ENCODE measurements around the gene DDX3X.
"Not testable (repeated sequence)": the region's sequence is repeated elsewhere in the genome, so short reads cannot be mapped to it uniquely, and the experiment has no call there.

DDX3X gene

DNA sequence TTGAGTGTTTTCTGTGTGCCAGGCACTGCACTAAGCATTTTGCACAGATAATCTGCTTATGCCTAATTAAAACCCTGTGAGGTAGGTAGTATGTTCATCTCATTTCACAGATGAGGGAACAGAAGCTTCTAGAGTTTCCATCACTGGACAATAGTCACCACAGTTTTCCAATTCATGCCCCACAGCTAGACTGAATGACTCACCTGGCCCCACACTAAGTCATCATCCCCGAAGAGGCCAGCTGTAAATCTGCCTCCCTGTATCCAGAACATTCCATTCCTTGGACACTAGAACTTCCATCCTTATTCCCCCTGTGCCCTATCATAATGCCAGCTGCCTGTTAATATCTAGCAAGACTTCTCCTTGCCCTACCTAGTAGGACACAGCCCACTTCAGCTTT lies 72.2 kb downstream of the DDX3X start:
- Histone ChIP-seq H3K4me1 (ENCODE audit: control insufficient read depth, insufficient read depth, low read length) (no peaks in the 10 kb centered on the region), H3K9me3 (ENCODE audit: control insufficient read depth, low read length) (no peaks in the 10 kb centered on the region), H3K4me3 (ENCODE audit: low read length) (no peak overlapping the region), H3K36me3 (ENCODE audit: control insufficient read depth, insufficient read depth, low read length) (no peaks in the 10 kb centered on the region), H3K9ac (ENCODE audit: low read length) (no peak overlapping the region), H3K27me3 (ENCODE audit: control insufficient read depth, insufficient read depth, low read length) (no peaks in the 10 kb centered on the region)

DNA sequence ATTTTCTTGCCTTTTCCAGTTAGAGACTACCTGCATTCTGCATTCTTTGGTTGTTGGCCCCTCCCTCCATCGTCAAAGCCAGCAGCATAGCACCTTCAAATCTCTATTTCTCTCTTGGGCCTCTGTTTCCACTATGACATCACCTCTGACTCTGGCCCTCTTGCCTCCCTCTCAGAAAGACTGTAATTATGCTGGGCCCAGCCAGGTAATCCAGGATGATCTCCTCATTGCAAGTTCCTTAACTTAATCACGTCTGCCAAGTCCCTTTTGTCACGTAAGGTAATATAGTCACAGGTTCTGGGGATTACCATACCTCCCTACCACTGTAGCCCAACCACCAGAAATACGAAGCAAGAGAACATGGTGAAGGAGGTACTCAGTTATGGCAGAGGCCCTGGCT lies 73.9 kb downstream of the DDX3X start:
- no peaks in the 10 kb centered on the region for H3K36me3 ChIP-seq (ENCODE audit: control insufficient read depth, insufficient read depth, low read length)
- no peaks in the 10 kb centered on the region for H3K9me3 ChIP-seq (ENCODE audit: control insufficient read depth, low read length)
- no peaks in the 10 kb centered on the region for H3K27me3 ChIP-seq (ENCODE audit: control insufficient read depth, insufficient read depth, low read length)
- peaks cover 9% of the 10 kb centered on the region for H3K4me1 ChIP-seq (ENCODE audit: control insufficient read depth, insufficient read depth, low read length)
- H3K9ac ChIP-seq (ENCODE audit: low read length): no peak overlapping the region
- no peak overlapping the region for H3K4me3 ChIP-seq (ENCODE audit: low read length)

DNA sequence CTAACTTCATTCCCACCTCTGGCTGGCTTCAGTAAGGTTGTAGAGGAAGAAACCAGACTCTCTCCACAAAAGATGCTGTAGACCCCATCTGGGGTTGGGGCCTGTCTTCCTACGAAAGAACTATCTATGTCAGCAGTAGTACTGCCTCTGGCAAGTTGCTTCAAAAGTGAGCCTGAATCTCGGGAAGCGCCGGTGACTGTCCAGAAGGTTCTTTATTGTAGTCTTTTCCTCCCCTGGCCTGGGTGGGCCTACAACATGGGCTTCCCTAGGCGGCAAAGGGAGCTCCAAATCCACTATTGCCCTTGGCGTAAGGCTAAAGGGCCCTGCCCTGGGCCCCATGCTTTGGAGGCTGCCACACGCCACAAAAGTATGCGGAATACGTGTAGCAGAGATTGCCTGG lies 74.6 kb downstream of the DDX3X start:
- no peak overlapping the region for H3K9ac ChIP-seq (ENCODE audit: low read length)
- peaks cover 9% of the 10 kb centered on the region for H3K4me1 ChIP-seq (ENCODE audit: control insufficient read depth, insufficient read depth, low read length)
- no peaks in the 10 kb centered on the region for H3K36me3 ChIP-seq (ENCODE audit: control insufficient read depth, insufficient read depth, low read length)
- H3K9me3 ChIP-seq (ENCODE audit: control insufficient read depth, low read length): no peaks in the 10 kb centered on the region
- no peak overlapping the region for H3K4me3 ChIP-seq (ENCODE audit: low read length)
- no peaks in the 10 kb centered on the region for H3K27me3 ChIP-seq (ENCODE audit: control insufficient read depth, insufficient read depth, low read length)

DNA sequence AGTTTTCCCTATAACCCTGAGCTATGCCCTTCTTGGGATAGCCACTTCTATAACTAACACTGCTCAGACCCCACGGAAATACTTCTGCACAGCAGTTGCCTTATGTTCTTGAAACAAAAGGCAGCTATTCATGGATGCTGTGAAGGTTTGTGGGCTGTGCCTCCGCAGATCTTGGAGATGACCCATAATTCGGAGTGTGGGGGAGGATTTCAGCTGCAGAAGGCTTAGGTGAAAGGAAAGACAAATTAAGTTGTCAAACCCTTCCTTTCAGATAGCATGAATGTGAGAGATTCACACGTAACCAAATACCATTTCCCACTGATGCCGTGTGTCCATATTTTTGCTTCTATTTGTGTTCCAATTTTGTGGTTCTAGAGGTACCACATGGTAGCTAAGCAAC lies 75.0 kb downstream of the DDX3X start:
- Histone ChIP-seq H3K9ac (ENCODE audit: low read length) (no peak overlapping the region), H3K4me3 (ENCODE audit: low read length) (no peak overlapping the region), H3K27me3 (ENCODE audit: control insufficient read depth, insufficient read depth, low read length) (no peaks in the 10 kb centered on the region)

DNA sequence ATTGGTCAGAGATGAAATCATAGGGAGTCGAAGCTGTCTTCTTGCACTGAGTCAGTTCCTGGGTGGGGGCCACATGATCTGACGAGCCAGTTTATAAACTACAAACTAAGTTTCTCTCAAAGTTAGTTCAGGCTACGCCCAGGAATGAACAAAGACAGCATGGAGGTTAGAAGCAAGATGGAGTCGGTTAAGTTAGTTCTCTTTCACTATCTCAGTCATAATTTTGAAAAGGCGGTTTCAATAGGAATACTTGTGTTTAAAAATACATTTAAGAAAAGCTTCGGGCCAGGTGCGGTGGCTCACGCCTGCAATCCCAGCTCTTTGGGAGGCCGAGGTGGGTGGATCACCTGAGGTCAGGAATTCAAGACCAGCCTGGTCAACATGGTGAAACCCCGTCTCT lies 77.3 kb downstream of the DDX3X start:
- not testable (repeated sequence) for H3K27me3 ChIP-seq (ENCODE audit: control insufficient read depth, insufficient read depth, low read length); H3K9me3 ChIP-seq (ENCODE audit: control insufficient read depth, low read length); H3K36me3 ChIP-seq (ENCODE audit: control insufficient read depth, insufficient read depth, low read length); H3K4me1 ChIP-seq (ENCODE audit: control insufficient read depth, insufficient read depth, low read length); H3K4me3 ChIP-seq (ENCODE audit: low read length); H3K9ac ChIP-seq (ENCODE audit: low read length)

More for the DNA sequence above, 75.0 kb downstream of the DDX3X start:
- H3K4me1 ChIP-seq (ENCODE audit: control insufficient read depth, insufficient read depth, low read length): peaks cover 9% of the 10 kb centered on the region
- no peaks in the 10 kb centered on the region for H3K9me3 ChIP-seq (ENCODE audit: control insufficient read depth, low read length)
- no peaks in the 10 kb centered on the region for H3K36me3 ChIP-seq (ENCODE audit: control insufficient read depth, insufficient read depth, low read length)

DNA sequence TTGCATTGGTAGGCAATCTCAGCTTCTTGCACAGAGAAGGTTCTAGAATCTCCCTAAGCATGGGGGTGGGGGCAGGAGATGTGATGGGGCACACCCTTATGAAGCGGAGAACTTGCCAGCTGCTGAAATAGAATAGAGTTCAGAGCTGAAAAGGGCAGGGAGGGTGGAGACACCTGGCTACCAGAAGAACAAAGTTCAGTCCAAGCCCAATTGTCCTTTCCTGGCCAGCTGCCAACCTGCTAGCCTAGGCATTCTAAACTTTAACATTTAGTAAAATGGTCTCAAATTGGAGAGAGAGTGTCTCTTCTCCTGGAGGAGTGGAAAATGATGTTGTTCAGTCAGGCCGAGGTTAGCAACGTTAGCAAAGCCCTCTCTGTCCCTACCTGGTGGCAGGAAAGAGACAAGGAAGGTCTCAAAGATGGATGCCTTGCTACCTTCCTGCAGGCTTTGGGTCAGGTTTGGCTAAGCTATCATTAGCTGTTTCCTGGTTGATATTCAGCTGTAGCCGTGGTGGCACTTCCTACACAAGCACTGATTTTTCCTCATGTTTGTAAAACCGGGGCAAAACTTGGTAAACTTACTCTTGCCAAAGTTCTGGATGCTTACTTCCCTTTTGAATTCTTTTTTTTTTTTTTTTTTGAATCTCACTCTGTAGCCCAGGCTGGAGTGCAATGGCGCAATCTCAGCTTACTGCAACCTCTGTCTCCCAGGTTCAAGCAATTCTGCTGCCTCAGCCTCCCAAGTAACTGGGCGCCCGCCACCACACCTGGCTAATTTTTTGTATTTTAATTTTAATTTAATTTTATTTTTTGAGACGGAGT lies 78.5 kb downstream of the DDX3X start:
- H3K4me3 ChIP-seq (ENCODE audit: low read length): no peak overlapping the region
- no peak overlapping the region for H3K9ac ChIP-seq (ENCODE audit: low read length)

More for the DNA sequence above, 78.5 kb downstream of the DDX3X start:
- no peaks in the 10 kb centered on the region for H3K9me3 ChIP-seq (ENCODE audit: control insufficient read depth, low read length)
- H3K27me3 ChIP-seq (ENCODE audit: control insufficient read depth, insufficient read depth, low read length): no peaks in the 10 kb centered on the region
- H3K36me3 ChIP-seq (ENCODE audit: control insufficient read depth, insufficient read depth, low read length): no peaks in the 10 kb centered on the region
- peaks cover 9% of the 10 kb centered on the region for H3K4me1 ChIP-seq (ENCODE audit: control insufficient read depth, insufficient read depth, low read length)

Measured in mucosa of stomach (tissue), 1 donor.